ENCODE data around the gene LRRC49. TPM values are rescaled to one million over a fixed set of nuclear protein-coding genes. Genes with fewer than 3 reads are reported as not detected.
A peak's percentile ranks its signal among the peaks of the same experiment; 100 is the strongest.
"Not testable (repeated sequence)": the region's sequence is repeated elsewhere in the genome, so short reads cannot be mapped to it uniquely, and the experiment has no call there.

LRRC49 gene
- total RNA-seq, 4 donors from 2014 or later = 3.3 to 10.4 (median 7.0) TPM

GRCh38 chr15:70870051-70870450 is 22.6 kb upstream of the LRRC49 start:
- Histone ChIP-seq H3K36me3 (no peaks in the 10 kb centered on the region), H3K27ac (replicated peaks in 1 of 4) (no peak overlapping the region), H3K27me3 (no peaks in the 10 kb centered on the region), H3K9me3 (no peaks in the 10 kb centered on the region), H3K4me3 (no peak overlapping the region), H3K4me1 (peaks cover 11 to 44% (median 38%) of the 10 kb centered on the region in 4 donors)
- TF ChIP-seq POLR2AphosphoS5 (IDR thresholded peaks at IDR 0.05) (no peak), POLR2A (IDR thresholded peaks at IDR 0.05; ENCODE audit: low read depth) (no peak), EP300 (IDR thresholded peaks at IDR 0.05) (no peak), CTCF (IDR thresholded peaks at IDR 0.05) (no peak)
- intact Hi-C loops (cut with DNase I) = no loop called here
- DNase-seq (ENCODE audit: extremely low spot score) = no peak

- DNase-seq (ENCODE audit: extremely low spot score); intact Hi-C loops (cut with DNase I); H3K27me3 ChIP-seq; H3K4me3 ChIP-seq; H3K9me3 ChIP-seq; H3K36me3 ChIP-seq; H3K27ac ChIP-seq (replicated peaks in 1 of 4): not testable (repeated sequence)
- peaks cover 11 to 44% (median 38%) of the 10 kb centered on the region in 4 donors for H3K4me1 ChIP-seq
- WGBS = 91% methylated on average over 18 of the region's 34 CpGs
Observed at GRCh38 chr15:70871490-70871889, 21.1 kb upstream of the LRRC49 start.

GRCh38 chr15:70873232-70874054 is 19.2 kb upstream of the LRRC49 start:
- Histone ChIP-seq H3K27me3 (no peaks in the 10 kb centered on the region), H3K27ac (replicated peaks in 1 of 4) (no peak overlapping the region), H3K36me3 (no peaks in the 10 kb centered on the region), H3K4me1 (peaks cover 6 to 25% (median 23%) of the 10 kb centered on the region in 4 donors), H3K9me3 (no peaks in the 10 kb centered on the region), H3K4me3 (no peak overlapping the region)
- intact Hi-C loops (cut with DNase I) = loop anchor here (2.0 kb wide), 1 partner anchor 49 kb away; no protein-coding TSS in a partner anchor
- TF ChIP-seq EP300 (IDR thresholded peaks at IDR 0.05) (no peak), CTCF (IDR thresholded peaks at IDR 0.05) (no peak), POLR2A (IDR thresholded peaks at IDR 0.05; ENCODE audit: low read depth) (no peak), POLR2AphosphoS5 (IDR thresholded peaks at IDR 0.05) (no peak)
- 88% methylated on average over 2 of the region's 2 CpGs for WGBS
- DNase-seq (ENCODE audit: extremely low spot score) = no peak

- Histone ChIP-seq H3K27me3 (no peaks in the 10 kb centered on the region), H3K4me1 (peaks cover under 1 to 8% (median 6%) of the 10 kb centered on the region in 4 donors), H3K9me3 (no peaks in the 10 kb centered on the region), H3K27ac (replicated peaks in 1 of 4) (no peak overlapping the region), H3K4me3 (no peak overlapping the region), H3K36me3 (no peaks in the 10 kb centered on the region)
- DNase-seq (ENCODE audit: extremely low spot score) = no peak
- intact Hi-C loops (cut with DNase I) = loop anchor here (2.0 kb wide), 1 partner anchor 50 kb away; no protein-coding TSS in a partner anchor
- 72% methylated on average over 7 of the region's 7 CpGs for WGBS
- TF ChIP-seq CTCF (IDR thresholded peaks at IDR 0.05) (peak; percentile 44 to 56 (median 54)), POLR2A (IDR thresholded peaks at IDR 0.05; ENCODE audit: low read depth) (no peak), POLR2AphosphoS5 (IDR thresholded peaks at IDR 0.05) (no peak), EP300 (IDR thresholded peaks at IDR 0.05) (no peak)
Observed at GRCh38 chr15:70875001-70875782, 17.4 kb upstream of the LRRC49 start.

GRCh38 chr15:70876011-70876410 is 16.6 kb upstream of the LRRC49 start:
- no peaks in the 10 kb centered on the region for H3K9me3 ChIP-seq
- H3K27me3 ChIP-seq = no peaks in the 10 kb centered on the region
- H3K4me1 ChIP-seq = peaks cover 0 to 2% (median 0%) of the 10 kb centered on the region in 4 donors
- H3K36me3 ChIP-seq = no peaks in the 10 kb centered on the region
- no peak overlapping the region for H3K27ac ChIP-seq (replicated peaks in 1 of 4)
- intact Hi-C loops (cut with DNase I) = no loop called here
- WGBS = 78% methylated on average over 3 of the region's 3 CpGs
- no peak for DNase-seq (ENCODE audit: extremely low spot score)
- H3K4me3 ChIP-seq = no peak overlapping the region
- TF ChIP-seq EP300 (IDR thresholded peaks at IDR 0.05) (no peak), POLR2AphosphoS5 (IDR thresholded peaks at IDR 0.05) (no peak), CTCF (IDR thresholded peaks at IDR 0.05) (no peak), POLR2A (IDR thresholded peaks at IDR 0.05; ENCODE audit: low read depth) (no peak)

Measured in esophagus muscularis mucosa (tissue), 4 donors.